DOHH2 (cell line): Measurements from ENCODE around the gene NAA35.

ENCODE experiments used
- H3F3A ChIP-seq: fragments of 200-600 bp; sonication (generic), shearing (Covaris generic); 2 replicates; pipeline ENCODE4 v1.6.0; 2016; ENCODE audit warnings: antibody characterized with exemption, mild to moderate bottlenecking; ENCODE audit not compliant: control insufficient read depth, insufficient read depth
- H3K27ac ChIP-seq: fragments of 200-600 bp; sonication (generic); 2 replicates; pipeline ENCODE4 v1.5.1; 2014; ENCODE audit warnings: low read depth, mild to moderate bottlenecking, low read length, moderate library complexity
- H3K27me3 ChIP-seq: fragments of 200-600 bp; sonication (generic); 2 replicates; pipeline ENCODE4 v1.6.1; 2014; ENCODE audit warnings: mild to moderate bottlenecking, low read length, mixed read lengths; ENCODE audit not compliant: control insufficient read depth
- H3K36me3 ChIP-seq: fragments of 200-600 bp; sonication (generic); 2 replicates; pipeline ENCODE4 v1.6.1; 2014; ENCODE audit warnings: mild to moderate bottlenecking, low read length, moderate library complexity, mixed read lengths; ENCODE audit not compliant: control insufficient read depth
- H3K4me1 ChIP-seq: fragments of 200-600 bp; sonication (generic); 2 replicates; pipeline ENCODE4 v1.6.1; 2014; ENCODE audit warnings: mild to moderate bottlenecking, low read length, mixed read lengths; ENCODE audit not compliant: control insufficient read depth
- H3K4me2 ChIP-seq: fragments of 200-600 bp; sonication (generic); 2 replicates; pipeline ENCODE4 v1.6.0; 2014; ENCODE audit warnings: mild to moderate bottlenecking, low read length, moderate library complexity
- H3K4me3 ChIP-seq: fragments of 200-600 bp; sonication (generic); 2 replicates; pipeline ENCODE4 v1.5.1; 2014; ENCODE audit warnings: mild to moderate bottlenecking, low read length, mixed read lengths
- H3K79me2 ChIP-seq: fragments of 200-600 bp; sonication (generic); 2 replicates; pipeline ENCODE4 v1.6.1; 2014; ENCODE audit warnings: mild to moderate bottlenecking, low read length, mixed read lengths; ENCODE audit not compliant: control insufficient read depth
- H3K9me2 ChIP-seq: fragments of 200-600 bp; sonication (generic); replicated peaks from 2 replicates; pipeline ENCODE4 v1.6.1; 2014; ENCODE audit warnings: mild to moderate bottlenecking, low read length, mixed read lengths; ENCODE audit not compliant: control insufficient read depth
- H3K9me3 ChIP-seq: fragments of 200-600 bp; sonication (generic); 2 replicates; pipeline ENCODE4 v1.6.1; 2014; ENCODE audit warnings: antibody characterized with exemption, low read length, mixed read lengths; ENCODE audit not compliant: control insufficient read depth, insufficient read depth
- H4K20me1 ChIP-seq: fragments of 200-600 bp; sonication (generic); 2 replicates; pipeline ENCODE4 v1.6.0; 2014; ENCODE audit warnings: low read depth, mild to moderate bottlenecking, antibody characterized with exemption, low read length, moderate library complexity; ENCODE audit not compliant: control insufficient read depth, insufficient read depth
- CTCF ChIP-seq: fragments of 200-600 bp; sonication (generic); IDR thresholded peaks from one replicate; pipeline ENCODE4 v1.5.1; 2014; ENCODE audit warnings: antibody characterized with exemption, mild to moderate bottlenecking, low read depth, low read length; ENCODE audit not compliant: poor library complexity, severe bottlenecking
- EZH2phosphoT487 ChIP-seq: fragments of 200-600 bp; sonication (generic); IDR thresholded peaks from 2 replicates; pipeline ENCODE4 v1.6.1; 2017; ENCODE audit warnings: borderline replicate concordance, mild to moderate bottlenecking, antibody characterized with exemption, low read length, moderate library complexity, mixed read lengths

The NAA35 gene

DNA sequence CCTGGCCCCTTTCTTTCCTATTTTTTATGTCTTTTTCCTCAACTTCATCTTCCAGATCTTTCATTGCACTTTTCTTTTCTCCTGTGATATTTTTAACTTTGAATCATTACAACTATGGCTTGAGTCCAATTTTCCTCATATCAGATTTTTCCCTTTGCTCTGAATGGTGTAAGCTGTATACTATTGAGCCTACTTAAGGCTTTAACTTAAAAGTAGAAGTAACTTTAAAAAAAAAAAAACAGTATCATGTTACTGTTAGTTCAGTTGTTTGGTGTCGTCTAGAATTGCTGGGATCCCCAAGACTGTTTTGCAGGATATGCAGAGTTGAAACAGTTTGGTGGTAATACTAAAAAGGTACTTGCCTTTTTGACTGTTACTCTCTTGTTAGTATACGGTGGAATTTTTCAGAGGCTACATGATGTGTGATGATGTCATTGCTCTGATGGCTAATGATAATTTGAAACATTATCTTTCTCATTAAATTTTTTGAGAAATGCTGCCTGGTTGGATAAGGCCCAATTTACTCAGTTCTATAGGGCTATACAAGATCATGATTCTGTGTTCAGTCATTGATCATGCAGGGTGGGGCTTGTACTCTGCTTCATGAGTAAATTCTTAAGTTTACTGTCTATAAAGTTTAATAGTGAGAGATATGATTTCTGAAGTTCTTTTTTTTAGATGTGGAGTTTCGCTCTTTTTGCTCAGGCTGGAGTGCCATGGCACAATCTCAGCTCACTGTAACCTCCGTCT, 8.8 kb downstream of the NAA35 start:
- Histone ChIP-seq H3K79me2 (peaks cover 62% of the 10 kb centered on the region), H3K9me3 (no peaks in the 10 kb centered on the region)
- no peak for TF ChIP-seq EZH2phosphoT487
- no peak for TF ChIP-seq CTCF

GRCh38 chr9:85959955-85960354, 19.0 kb downstream of the NAA35 start:
- H3K79me2 ChIP-seq = no peaks in the 10 kb centered on the region
- peaks cover 30% of the 10 kb centered on the region for H3K36me3 ChIP-seq

More for the DNA sequence above, 8.8 kb downstream of the NAA35 start:
- Histone ChIP-seq H3F3A (no peaks in the 10 kb centered on the region), H4K20me1 (peaks cover 3% of the 10 kb centered on the region; the same call in 1 of the 2 replicates), H3K4me3 (no peak overlapping the region), H3K4me1 (no peaks in the 10 kb centered on the region), H3K36me3 (peaks cover 32% of the 10 kb centered on the region), H3K4me2 (no peak overlapping the region), H3K9me2 (no peaks in the 10 kb centered on the region), H3K27me3 (no peaks in the 10 kb centered on the region), H3K27ac (no peak overlapping the region)

GRCh38 chr9:85960688-85961093, 19.7 kb downstream of the NAA35 start:
- Histone ChIP-seq H3K4me1 (no peaks in the 10 kb centered on the region), H3K4me3 (no peak overlapping the region), H3K79me2 (no peaks in the 10 kb centered on the region), H3F3A (no peaks in the 10 kb centered on the region), H3K27ac (no peak overlapping the region), H3K27me3 (no peaks in the 10 kb centered on the region), H3K36me3 (peaks cover 34% of the 10 kb centered on the region), H3K4me2 (no peak overlapping the region), H3K9me2 (no peaks in the 10 kb centered on the region), H4K20me1 (no peaks in the 10 kb centered on the region), H3K9me3 (no peaks in the 10 kb centered on the region)
- TF ChIP-seq CTCF = no peak
- no peak for TF ChIP-seq EZH2phosphoT487

More at GRCh38 chr9:85959955-85960354, 19.0 kb downstream of the NAA35 start:
- no peaks in the 10 kb centered on the region for H3K9me3 ChIP-seq
- TF ChIP-seq CTCF (no peak), EZH2phosphoT487 (no peak)
- no peak overlapping the region for H3K4me3 ChIP-seq
- no peaks in the 10 kb centered on the region for H3K27me3 ChIP-seq
- H4K20me1 ChIP-seq = no peaks in the 10 kb centered on the region
- H3K4me1 ChIP-seq = no peaks in the 10 kb centered on the region
- H3F3A ChIP-seq = no peaks in the 10 kb centered on the region
- no peaks in the 10 kb centered on the region for H3K9me2 ChIP-seq
- H3K4me2 ChIP-seq = no peak overlapping the region
- H3K27ac ChIP-seq = no peak overlapping the region
